GM12878 (cell line): ENCODE results near the gene NINJ1. TPM values are rescaled to one million over a fixed set of nuclear protein-coding genes. Genes with fewer than 3 reads are reported as not detected.

Experiments
- CBX5 ChIP-seq: sonication (generic); IDR thresholded peaks from 2 replicates; pipeline ENCODE4 v1.6.1; 2016; ENCODE audit warnings: low read depth, moderate library complexity, mild to moderate bottlenecking, inconsistent platforms
- FOS ChIP-seq: IDR thresholded peaks from 3 replicates; pipeline ENCODE4 v1.6.1; 2011; ENCODE audit warnings: borderline replicate concordance; ENCODE audit not compliant: insufficient read length; ENCODE audit errors: extremely low read depth
- IKZF1 ChIP-seq: fragments of 450-650 bp; conservative IDR thresholded peaks from 2 replicates; pipeline ENCODE4 v1.6.1; 2017; ENCODE audit warnings: antibody characterized with exemption, mild to moderate bottlenecking
- IKZF2 ChIP-seq, 2 experiments: fragments of 450-650 bp; IDR thresholded peaks; 2 replicates each; pipeline ENCODE4 v1.6.1; 2017; ENCODE audit warnings: mild to moderate bottlenecking in 2 of 2, moderate library complexity in 2 of 2
- JUNB ChIP-seq: IDR thresholded peaks from 2 replicates; pipeline ENCODE4 v1.6.1; 2016; ENCODE audit warnings: antibody characterized with exemption, mild to moderate bottlenecking
- MEF2B ChIP-seq: fragments of 450-650 bp; IDR thresholded peaks from 2 replicates; pipeline ENCODE4 v1.6.1; 2018; ENCODE audit warnings: mild to moderate bottlenecking, moderate library complexity; ENCODE audit not compliant: partially characterized antibody, poor library complexity, severe bottlenecking
- MXI1 ChIP-seq: fragments of 150-350 bp; IDR thresholded peaks from 2 replicates; pipeline ENCODE4 v1.6.1; 2011; ENCODE audit warnings: low read depth, mild to moderate bottlenecking, inconsistent platforms, low read length, improper control_type of control experiment
- NFIC ChIP-seq: IDR thresholded peaks from 2 replicates; pipeline ENCODE4 v1.6.1; 2012; ENCODE audit warnings: low read depth, mild to moderate bottlenecking, inconsistent platforms, low read length, moderate library complexity
- RAD21 ChIP-seq: IDR thresholded peaks from 2 replicates; pipeline ENCODE4 v1.6.1; 2011; ENCODE audit warnings: mild to moderate bottlenecking, low read depth, low read length, moderate library complexity; ENCODE audit not compliant: insufficient read depth
- SIN3A ChIP-seq: IDR thresholded peaks from 2 replicates; pipeline ENCODE4 v1.6.1; 2012; ENCODE audit warnings: low read depth, low read length, improper control_type of control experiment
- SIX5 ChIP-seq: IDR thresholded peaks from 2 replicates; pipeline ENCODE4 v1.6.1; 2011; ENCODE audit warnings: mild to moderate bottlenecking, low read depth, low read length, moderate library complexity; ENCODE audit not compliant: severe bottlenecking
- TAF1 ChIP-seq: IDR thresholded peaks from 2 replicates; pipeline ENCODE4 v1.6.1; 2011; ENCODE audit warnings: mild to moderate bottlenecking, low read depth, low read length, borderline replicate concordance
- TCF12 ChIP-seq: IDR thresholded peaks from 2 replicates; pipeline ENCODE4 v1.6.1; 2011; ENCODE audit warnings: low read depth, mild to moderate bottlenecking, low read length
- ZNF274 ChIP-seq: IDR thresholded peaks from one replicate; pipeline ENCODE4 v1.8.0; 2011; ENCODE audit not compliant: insufficient read length, insufficient read depth
- polyA plus RNA-seq, 11 experiments: library from polyadenylated mRNA; depleted of rRNA in 4 of 11; unstranded in 6 of 11; stranded (reverse) in 5 of 11; fragments of >200 nt; fragmentation: Nextera tagmentation in 4 of 11; fragmentation: Illumina TruSeq in 1 of 11; extraction: Ambion mirVana in 4 of 11; extraction: Trizol in 1 of 11; gene quantifications; 1 replicate in 1 of 11; 2 replicates in 10 of 11; pipeline versions ENCODE4 v1.2.1 to v1.2.3, GENCODE V29; 2011 to 2016; ENCODE audit warnings: inconsistent platforms in 2 of 11, missing spikeins in 2 of 11, low read depth in 1 of 11
- total RNA-seq, 4 experiments: library from RNA; depleted of rRNA in 3 of 4; stranded (reverse); fragments of >200 nt in 3 of 4; fragmentation: Illumina TruSeq in 1 of 4; extraction: Trizol in 1 of 4; gene quantifications; 2 replicates each; pipeline versions ENCODE4 v1.2.1 to v1.2.3, GENCODE V29; 2013 to 2021
- TF ChIP-seq, protein P1 (sequence below): IDR thresholded peaks from 2 replicates; pipeline ENCODE4 v1.6.1; 2012; ENCODE audit warnings: low read depth, low read length, improper control_type of control experiment
- TF ChIP-seq, protein P2 (sequence below): fragments of 450-650 bp; IDR thresholded peaks from 2 replicates; pipeline ENCODE4 v1.6.1; 2017; ENCODE audit warnings: mild to moderate bottlenecking, low read depth, inconsistent platforms; ENCODE audit not compliant: poor library complexity, severe bottlenecking
- TF ChIP-seq, protein P3 (sequence below): fragments of 450-650 bp; IDR thresholded peaks from 2 replicates; pipeline ENCODE4 v1.6.1; 2018; ENCODE audit warnings: mild to moderate bottlenecking, low read depth, moderate library complexity; ENCODE audit not compliant: partially characterized antibody

The NINJ1 gene
- total and polyA plus RNA-seq, 10 of the 15 experiments (the other 5 are each of a cell fraction or from before 2014, with no cell fraction given), result 0.64 to 33.5 (median 17.1) TPM

- TF ChIP-seq JUNB (no peak), CBX5 (no peak), IKZF2 (IDR thresholded peaks at IDR 0.05) (no peak), MXI1 (no peak), ZNF274 (no peak), SIN3A (no peak; the same call in none of the 2 replicates), NFIC (no peak), RAD21 (no peak), FOS (no peak), TAF1 (0 out of 2 replicates have a peak, but pooled peaks have one; percentile 29), TCF12 (no peak), SIX5 (no peak), IKZF1 (peak; percentile 73), MEF2B (no peak)
- TF ChIP-seq, protein P1, sequence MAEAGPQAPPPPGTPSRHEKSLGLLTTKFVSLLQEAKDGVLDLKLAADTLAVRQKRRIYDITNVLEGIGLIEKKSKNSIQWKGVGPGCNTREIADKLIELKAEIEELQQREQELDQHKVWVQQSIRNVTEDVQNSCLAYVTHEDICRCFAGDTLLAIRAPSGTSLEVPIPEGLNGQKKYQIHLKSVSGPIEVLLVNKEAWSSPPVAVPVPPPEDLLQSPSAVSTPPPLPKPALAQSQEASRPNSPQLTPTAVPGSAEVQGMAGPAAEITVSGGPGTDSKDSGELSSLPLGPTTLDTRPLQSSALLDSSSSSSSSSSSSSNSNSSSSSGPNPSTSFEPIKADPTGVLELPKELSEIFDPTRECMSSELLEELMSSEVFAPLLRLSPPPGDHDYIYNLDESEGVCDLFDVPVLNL, result no peak
- TF ChIP-seq, protein P2, sequence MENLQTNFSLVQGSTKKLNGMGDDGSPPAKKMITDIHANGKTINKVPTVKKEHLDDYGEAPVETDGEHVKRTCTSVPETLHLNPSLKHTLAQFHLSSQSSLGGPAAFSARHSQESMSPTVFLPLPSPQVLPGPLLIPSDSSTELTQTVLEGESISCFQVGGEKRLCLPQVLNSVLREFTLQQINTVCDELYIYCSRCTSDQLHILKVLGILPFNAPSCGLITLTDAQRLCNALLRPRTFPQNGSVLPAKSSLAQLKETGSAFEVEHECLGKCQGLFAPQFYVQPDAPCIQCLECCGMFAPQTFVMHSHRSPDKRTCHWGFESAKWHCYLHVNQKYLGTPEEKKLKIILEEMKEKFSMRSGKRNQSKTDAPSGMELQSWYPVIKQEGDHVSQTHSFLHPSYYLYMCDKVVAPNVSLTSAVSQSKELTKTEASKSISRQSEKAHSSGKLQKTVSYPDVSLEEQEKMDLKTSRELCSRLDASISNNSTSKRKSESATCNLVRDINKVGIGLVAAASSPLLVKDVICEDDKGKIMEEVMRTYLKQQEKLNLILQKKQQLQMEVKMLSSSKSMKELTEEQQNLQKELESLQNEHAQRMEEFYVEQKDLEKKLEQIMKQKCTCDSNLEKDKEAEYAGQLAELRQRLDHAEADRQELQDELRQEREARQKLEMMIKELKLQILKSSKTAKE, result no peak
- TF ChIP-seq, protein P3, sequence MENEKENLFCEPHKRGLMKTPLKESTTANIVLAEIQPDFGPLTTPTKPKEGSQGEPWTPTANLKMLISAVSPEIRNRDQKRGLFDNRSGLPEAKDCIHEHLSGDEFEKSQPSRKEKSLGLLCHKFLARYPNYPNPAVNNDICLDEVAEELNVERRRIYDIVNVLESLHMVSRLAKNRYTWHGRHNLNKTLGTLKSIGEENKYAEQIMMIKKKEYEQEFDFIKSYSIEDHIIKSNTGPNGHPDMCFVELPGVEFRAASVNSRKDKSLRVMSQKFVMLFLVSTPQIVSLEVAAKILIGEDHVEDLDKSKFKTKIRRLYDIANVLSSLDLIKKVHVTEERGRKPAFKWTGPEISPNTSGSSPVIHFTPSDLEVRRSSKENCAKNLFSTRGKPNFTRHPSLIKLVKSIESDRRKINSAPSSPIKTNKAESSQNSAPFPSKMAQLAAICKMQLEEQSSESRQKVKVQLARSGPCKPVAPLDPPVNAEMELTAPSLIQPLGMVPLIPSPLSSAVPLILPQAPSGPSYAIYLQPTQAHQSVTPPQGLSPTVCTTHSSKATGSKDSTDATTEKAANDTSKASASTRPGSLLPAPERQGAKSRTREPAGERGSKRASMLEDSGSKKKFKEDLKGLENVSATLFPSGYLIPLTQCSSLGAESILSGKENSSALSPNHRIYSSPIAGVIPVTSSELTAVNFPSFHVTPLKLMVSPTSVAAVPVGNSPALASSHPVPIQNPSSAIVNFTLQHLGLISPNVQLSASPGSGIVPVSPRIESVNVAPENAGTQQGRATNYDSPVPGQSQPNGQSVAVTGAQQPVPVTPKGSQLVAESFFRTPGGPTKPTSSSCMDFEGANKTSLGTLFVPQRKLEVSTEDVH, result no peak
- TF ChIP-seq, all 136 proteins: peak for 19
Observed at GRCh38 chr9:93096131-93096802, 37.8 kb downstream of the NINJ1 start, which contains the start of gene CARD19 (continued).
